OCI-LY7 (cell line): Measurements from ENCODE around the gene ALG14. TPM values are rescaled to one million over a fixed set of nuclear protein-coding genes. Genes with fewer than 3 reads are reported as not detected.
A peak's percentile ranks its signal among the peaks of the same experiment; 100 is the strongest.

ENCODE experiments used
- BruUV-seq: library from RNA; stranded (reverse); fragments of 400-500 nt; replicated peaks from 2 replicates; lab custom pipeline; 2021; lab: Mats Ljungman, UMichigan
- CTCF ChIA-PET: fragments of 300-600 bp; sonication (Branson Sonifier 250); formaldehyde crosslinking; loops from one replicate; lab custom pipeline; 2022; ENCODE audit warnings: antibody characterized with exemption; ENCODE audit not compliant: unreplicated experiment; lab: Charles Lee
- POLR2A ChIA-PET: fragments of 300-600 bp; sonication (Branson Sonifier 250); formaldehyde crosslinking; loops from one replicate; lab custom pipeline; 2022; ENCODE audit warnings: antibody characterized with exemption; lab: Charles Lee
- DNase-seq: peaks from one replicate; pipeline ENCODE4 v3.0.0-alpha.2; 2015; ENCODE audit warnings: low spot score
- H2AFZ ChIP-seq: fragments of 200-600 bp; sonication (generic), shearing (Covaris generic); 2 replicates; pipeline ENCODE4 v1.6.1; 2014; ENCODE audit warnings: mild to moderate bottlenecking, antibody characterized with exemption, low read length, moderate library complexity
- H3K27ac ChIP-seq: fragments of 200-600 bp; sonication (generic); 2 replicates; pipeline ENCODE4 v1.5.1; 2014; ENCODE audit warnings: mixed run types, low read depth, mild to moderate bottlenecking, moderate library complexity, low read length, inconsistent platforms; ENCODE audit not compliant: poor library complexity, severe bottlenecking
- H3K36me3 ChIP-seq: fragments of 200-600 bp; sonication (generic); 2 replicates; pipeline ENCODE4 v1.6.1; 2014; ENCODE audit warnings: mild to moderate bottlenecking, antibody characterized with exemption, low read length, moderate library complexity, mixed read lengths; ENCODE audit not compliant: insufficient read depth
- H3K4me1 ChIP-seq: fragments of 200-600 bp; sonication (generic); 2 replicates; pipeline ENCODE4 v1.5.1; 2014; ENCODE audit warnings: mild to moderate bottlenecking, low read length; ENCODE audit not compliant: insufficient read depth, poor library complexity, severe bottlenecking
- H3K4me2 ChIP-seq: fragments of 200-600 bp; sonication (generic); 2 replicates; pipeline ENCODE4 v1.6.1; 2014; ENCODE audit warnings: mild to moderate bottlenecking, low read length
- H3K4me3 ChIP-seq: fragments of 200-600 bp; sonication (generic); 2 replicates; pipeline ENCODE4 v1.5.1; 2014; ENCODE audit warnings: mild to moderate bottlenecking, low read depth, low read length; ENCODE audit not compliant: poor library complexity, severe bottlenecking
- H3K79me2 ChIP-seq: fragments of 200-600 bp; sonication (generic); 2 replicates; pipeline ENCODE4 v1.6.1; 2016; ENCODE audit warnings: low read depth, mild to moderate bottlenecking, low read length, moderate library complexity, mixed read lengths; ENCODE audit not compliant: insufficient read depth
- H3K9me2 ChIP-seq: fragments of 200-600 bp; sonication (generic); 2 replicates; pipeline ENCODE4 v1.6.1; 2016; ENCODE audit warnings: mild to moderate bottlenecking, low read length, mixed read lengths; ENCODE audit not compliant: insufficient read depth
- H3K9me3 ChIP-seq: fragments of 200-600 bp; sonication (generic); 2 replicates; pipeline ENCODE4 v1.6.1; 2014; ENCODE audit warnings: mild to moderate bottlenecking, mixed run types, low read length, mixed read lengths
- H4K20me1 ChIP-seq: fragments of 200-600 bp; sonication (generic); 2 replicates; pipeline ENCODE4 v1.6.1; 2014; ENCODE audit warnings: mild to moderate bottlenecking, antibody characterized with exemption, low read length, moderate library complexity, mixed read lengths; ENCODE audit not compliant: insufficient read depth
- CTCF ChIP-seq: fragments of 200-600 bp; sonication (generic); conservative IDR thresholded peaks from 2 replicates; pipeline ENCODE4 v1.5.1; 2014; ENCODE audit warnings: mild to moderate bottlenecking, antibody characterized with exemption, low read length, moderate library complexity, mixed read lengths
- EZH2phosphoT487 ChIP-seq: fragments of 200-600 bp; sonication (generic); IDR thresholded peaks from 2 replicates; pipeline ENCODE4 v1.6.1; 2018; ENCODE audit warnings: low read depth, borderline replicate concordance, mild to moderate bottlenecking, mixed run types, antibody characterized with exemption, low read length, moderate library complexity, mixed read lengths
- intact Hi-C: fragments of 100-400 bp; cut with micrococcal nuclease; formaldehyde crosslinking; loops from one replicate; pipeline ENCODE4 v1.10.0; 2022; ENCODE audit not compliant: unreplicated experiment
- total RNA-seq, 2 experiments: library from RNA; depleted of rRNA in 1 of 2; stranded (reverse); fragments of >200 nt in 1 of 2; shearing (Covaris generic) in 1 of 2; gene quantifications; 2 replicates each; pipeline ENCODE4 v1.2.3, GENCODE V29; 2014 to 2022

Gene ALG14
- total RNA-seq, 2 experiments from 2014 or later = 1.6 to 8.3 TPM

- Histone ChIP-seq H3K9me3 (no peaks in the 10 kb centered on the region), H4K20me1 (no peaks in the 10 kb centered on the region), H3K36me3 (no peaks in the 10 kb centered on the region), H3K4me3 (no peak overlapping the region), H2AFZ (no peak overlapping the region), H3K9me2 (no peaks in the 10 kb centered on the region), H3K4me2 (no peak overlapping the region), H3K4me1 (no peaks in the 10 kb centered on the region), H3K79me2 (no peaks in the 10 kb centered on the region), H3K27ac (no peak overlapping the region)
- ChIA-PET CTCF (interaction anchor here (1.4 kb wide), 1 partner anchor 149 kb away, joined by 4 read pairs; the partner anchor contains the start of gene RWDD3), POLR2A (interaction anchor here (2.4 kb wide), 1 partner anchor 12 kb away, joined by 14 read pairs; the partner anchor contains the start of gene ALG14)
- no peak for DNase-seq
- no TSS peak for BruUV-seq
- TF ChIP-seq CTCF = no peak
- no peak for TF ChIP-seq EZH2phosphoT487
- intact Hi-C loops = loop anchor here (2.0 kb wide), 1 partner anchor 31 kb away; the partner anchor contains the start of gene TLCD4
These were observed 12.6 kb upstream of the ALG14 start for GRCh38 chr1:95085376-95085775.

GRCh38 chr1:95084317-95085176 is 11.8 kb upstream of the ALG14 start:
- POLR2A ChIA-PET = interaction anchor here (2.4 kb wide), 1 partner anchor 11 kb away, joined by 14 read pairs; the partner anchor contains the start of gene ALG14
- intact Hi-C loops = loop anchor here (1.0 to 2.0 kb wide), 2 partner anchors 32 to 150 kb away; partner anchors contain the start of genes RWDD3 and TLCD4

More at GRCh38 chr1:95084317-95085176, 11.8 kb upstream of the ALG14 start:
- BruUV-seq = no TSS peak
- Histone ChIP-seq H3K9me2 (no peaks in the 10 kb centered on the region), H3K4me1 (no peaks in the 10 kb centered on the region), H3K27ac (no peak overlapping the region), H3K36me3 (no peaks in the 10 kb centered on the region), H3K9me3 (no peaks in the 10 kb centered on the region), H2AFZ (no peak overlapping the region), H3K79me2 (no peaks in the 10 kb centered on the region), H3K4me3 (no peak overlapping the region), H4K20me1 (no peaks in the 10 kb centered on the region), H3K4me2 (no peak overlapping the region)
- TF ChIP-seq CTCF (peak; percentile 87), EZH2phosphoT487 (no peak)
- peak; percentile 59 for DNase-seq
- CTCF ChIA-PET = interaction anchor here (0.7 to 1.4 kb wide), 2 partner anchors 11 to 149 kb away, joined by 4 read pairs; partner anchors contain the start of genes ALG14 and RWDD3
